OCI-LY1 (cell line): ENCODE measurements around the gene CIDEC.

Experiments
- EZH2 ChIP-seq: fragments of 200-600 bp; sonication (generic), shearing (Covaris generic); IDR thresholded peaks from 2 replicates; pipeline ENCODE4 v1.8.0; 2017; ENCODE audit warnings: borderline replicate concordance, mixed run types, mild to moderate bottlenecking, antibody characterized with exemption, low read length, moderate library complexity, mixed read lengths
- TF ChIP-seq, protein P1 (sequence below): fragments of 200-600 bp; sonication (generic), shearing (Covaris generic); IDR thresholded peaks from 2 replicates; pipeline ENCODE4 v1.5.1; 2017; ENCODE audit warnings: mild to moderate bottlenecking, antibody characterized with exemption, low read length, moderate library complexity, mixed read lengths

DNA sequence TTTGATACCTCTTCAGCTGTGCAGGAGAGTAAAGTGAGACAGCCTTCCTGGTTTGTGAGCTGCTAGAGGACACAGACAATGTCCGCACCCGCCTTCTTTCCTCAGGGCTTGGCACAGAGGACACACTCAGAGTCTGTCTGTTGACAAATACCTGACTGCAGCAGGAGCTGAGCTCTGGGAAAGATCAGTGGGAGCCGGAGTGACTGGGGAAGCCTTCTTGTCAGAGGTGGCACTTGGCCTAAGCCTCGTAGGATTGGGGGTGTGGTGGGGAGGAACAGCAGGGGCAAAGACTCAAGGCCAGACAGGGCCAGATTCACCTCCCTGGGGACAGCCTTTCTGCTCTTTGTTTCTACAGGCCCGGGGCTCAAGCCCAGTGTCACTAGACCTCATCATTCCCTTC is 33.5 kb upstream of the CIDEC start:
- TF ChIP-seq, protein P1, sequence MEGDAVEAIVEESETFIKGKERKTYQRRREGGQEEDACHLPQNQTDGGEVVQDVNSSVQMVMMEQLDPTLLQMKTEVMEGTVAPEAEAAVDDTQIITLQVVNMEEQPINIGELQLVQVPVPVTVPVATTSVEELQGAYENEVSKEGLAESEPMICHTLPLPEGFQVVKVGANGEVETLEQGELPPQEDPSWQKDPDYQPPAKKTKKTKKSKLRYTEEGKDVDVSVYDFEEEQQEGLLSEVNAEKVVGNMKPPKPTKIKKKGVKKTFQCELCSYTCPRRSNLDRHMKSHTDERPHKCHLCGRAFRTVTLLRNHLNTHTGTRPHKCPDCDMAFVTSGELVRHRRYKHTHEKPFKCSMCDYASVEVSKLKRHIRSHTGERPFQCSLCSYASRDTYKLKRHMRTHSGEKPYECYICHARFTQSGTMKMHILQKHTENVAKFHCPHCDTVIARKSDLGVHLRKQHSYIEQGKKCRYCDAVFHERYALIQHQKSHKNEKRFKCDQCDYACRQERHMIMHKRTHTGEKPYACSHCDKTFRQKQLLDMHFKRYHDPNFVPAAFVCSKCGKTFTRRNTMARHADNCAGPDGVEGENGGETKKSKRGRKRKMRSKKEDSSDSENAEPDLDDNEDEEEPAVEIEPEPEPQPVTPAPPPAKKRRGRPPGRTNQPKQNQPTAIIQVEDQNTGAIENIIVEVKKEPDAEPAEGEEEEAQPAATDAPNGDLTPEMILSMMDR: no peak
- TF ChIP-seq EZH2: no peak
